Measurements from ENCODE around the gene SHBG. TPM values are rescaled to one million over a fixed set of nuclear protein-coding genes. Genes with fewer than 3 reads are reported as not detected.

Gene SHBG
- total RNA-seq, 2 experiments from 2014 or later: 0.53 TPM; not detected in 1

DNA sequence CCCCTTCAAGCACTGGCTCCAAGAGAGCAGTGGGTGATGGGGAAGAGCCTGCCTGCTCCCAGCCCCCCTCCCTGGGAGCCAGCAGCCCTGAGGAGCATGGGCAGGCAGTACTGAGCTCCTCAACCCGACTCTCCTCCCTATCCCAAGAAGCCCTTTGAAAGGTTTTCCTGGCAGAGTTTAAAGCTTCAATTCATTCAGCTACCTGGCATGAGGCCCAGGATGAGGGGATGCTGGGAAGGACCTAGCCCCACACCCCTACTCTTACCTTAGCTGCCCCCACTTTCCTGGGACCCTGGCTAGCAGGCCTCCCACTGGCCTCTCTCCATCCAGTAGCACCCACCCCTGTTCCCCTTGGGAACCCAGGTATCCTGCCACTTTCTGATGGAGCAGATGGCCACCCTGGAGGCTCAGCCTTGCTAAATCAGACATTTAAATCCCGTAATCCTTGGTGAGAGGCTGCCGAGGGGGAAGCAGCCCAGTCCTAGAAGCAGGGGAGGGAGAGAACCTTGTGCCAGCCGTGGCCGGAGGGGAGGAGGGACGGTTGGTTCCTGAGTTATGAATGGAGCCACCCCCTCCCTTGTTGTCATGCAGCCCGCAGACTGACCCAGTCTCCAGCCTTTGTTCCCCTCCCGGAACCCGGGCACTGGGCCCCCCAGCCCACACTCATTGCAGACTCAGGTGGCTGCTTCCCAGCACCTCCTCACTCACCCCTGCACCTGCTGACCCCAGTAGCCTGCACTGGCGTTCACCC, 37.9 kb downstream of the SHBG start:
- no peak for DNase-seq (ENCODE audit: low spot score)
- Histone ChIP-seq H3K9me3 (ENCODE audit: low read length) (no peaks in the 10 kb centered on the region), H3K36me3 (ENCODE audit: insufficient read depth, low read length) (peaks cover 57% of the 10 kb centered on the region), H3K4me2 (ENCODE audit: low read length) (no peak overlapping the region), H2AFZ (ENCODE audit: low read length) (no peak overlapping the region), H3K9me2 (ENCODE audit: insufficient read depth, low read length) (no peaks in the 10 kb centered on the region), H4K20me1 (ENCODE audit: insufficient read depth, low read length) (no peaks in the 10 kb centered on the region), H3K4me3 (ENCODE audit: low read depth, low read length, poor library complexity, severe bottlenecking) (no peak overlapping the region), H3K79me2 (ENCODE audit: insufficient read depth, low read depth, low read length) (no peaks in the 10 kb centered on the region), H3K27ac (ENCODE audit: low read depth, low read length, poor library complexity, severe bottlenecking) (no peak overlapping the region), H3K4me1 (ENCODE audit: insufficient read depth, low read length, poor library complexity, severe bottlenecking) (no peaks in the 10 kb centered on the region)
- POLR2A ChIA-PET: interaction anchor here (0.7 kb wide), 1 partner anchor 23 kb away, joined by 3 read pairs; no protein-coding TSS in a partner anchor
- TF ChIP-seq EZH2phosphoT487 (IDR thresholded peaks at IDR 0.05; ENCODE audit: borderline replicate concordance, low read depth, low read length): no peak
- TF ChIP-seq, protein P1, sequence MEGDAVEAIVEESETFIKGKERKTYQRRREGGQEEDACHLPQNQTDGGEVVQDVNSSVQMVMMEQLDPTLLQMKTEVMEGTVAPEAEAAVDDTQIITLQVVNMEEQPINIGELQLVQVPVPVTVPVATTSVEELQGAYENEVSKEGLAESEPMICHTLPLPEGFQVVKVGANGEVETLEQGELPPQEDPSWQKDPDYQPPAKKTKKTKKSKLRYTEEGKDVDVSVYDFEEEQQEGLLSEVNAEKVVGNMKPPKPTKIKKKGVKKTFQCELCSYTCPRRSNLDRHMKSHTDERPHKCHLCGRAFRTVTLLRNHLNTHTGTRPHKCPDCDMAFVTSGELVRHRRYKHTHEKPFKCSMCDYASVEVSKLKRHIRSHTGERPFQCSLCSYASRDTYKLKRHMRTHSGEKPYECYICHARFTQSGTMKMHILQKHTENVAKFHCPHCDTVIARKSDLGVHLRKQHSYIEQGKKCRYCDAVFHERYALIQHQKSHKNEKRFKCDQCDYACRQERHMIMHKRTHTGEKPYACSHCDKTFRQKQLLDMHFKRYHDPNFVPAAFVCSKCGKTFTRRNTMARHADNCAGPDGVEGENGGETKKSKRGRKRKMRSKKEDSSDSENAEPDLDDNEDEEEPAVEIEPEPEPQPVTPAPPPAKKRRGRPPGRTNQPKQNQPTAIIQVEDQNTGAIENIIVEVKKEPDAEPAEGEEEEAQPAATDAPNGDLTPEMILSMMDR (conservative IDR thresholded peaks at IDR 0.05; ENCODE audit: low read length): no peak
- CTCF ChIA-PET (ENCODE audit: unreplicated experiment): interaction anchor here (0.6 kb wide), 1 partner anchor 406 kb away, joined by 3 read pairs; no protein-coding TSS in a partner anchor
- no TSS peak for BruUV-seq (replicated peaks)
- intact Hi-C loops (cut with micrococcal nuclease; ENCODE audit: unreplicated experiment): no loop called here

DNA sequence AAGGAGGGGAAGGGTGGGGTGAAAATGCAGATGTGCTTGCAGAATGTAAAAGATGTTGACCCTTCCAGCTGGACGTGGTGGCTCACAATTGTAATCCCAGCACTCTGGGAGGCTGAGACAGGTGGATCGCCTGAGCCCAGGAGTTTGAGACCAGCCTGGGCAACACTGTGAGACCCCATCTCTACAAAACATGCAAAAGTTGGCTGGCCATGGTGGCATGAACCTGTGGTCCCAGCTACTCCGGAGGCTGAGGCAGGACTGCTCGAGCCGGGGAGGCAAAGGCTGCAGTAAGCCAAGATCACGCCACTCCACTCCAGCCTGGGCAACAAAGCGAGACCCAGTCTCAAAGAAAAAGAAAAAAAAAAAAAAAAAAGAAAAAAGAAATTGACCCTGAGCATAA, 38.5 kb downstream of the SHBG start:
- BruUV-seq (replicated peaks): no TSS peak
- peaks cover 3% of the 10 kb centered on the region for H3K9me3 ChIP-seq (ENCODE audit: low read length)
- H3K9me2 ChIP-seq (ENCODE audit: insufficient read depth, low read length): no peaks in the 10 kb centered on the region
- no peaks in the 10 kb centered on the region for H4K20me1 ChIP-seq (ENCODE audit: insufficient read depth, low read length)
- intact Hi-C loops (cut with micrococcal nuclease; ENCODE audit: unreplicated experiment): no loop called here
- H3K79me2 ChIP-seq (ENCODE audit: insufficient read depth, low read depth, low read length): no peaks in the 10 kb centered on the region
- no peak overlapping the region for H3K4me3 ChIP-seq (ENCODE audit: low read depth, low read length, poor library complexity, severe bottlenecking)
- no peak overlapping the region for H2AFZ ChIP-seq (ENCODE audit: low read length)
- ChIA-PET CTCF (ENCODE audit: unreplicated experiment) (no interaction called here), POLR2A (no interaction called here)
- no peaks in the 10 kb centered on the region for H3K4me1 ChIP-seq (ENCODE audit: insufficient read depth, low read length, poor library complexity, severe bottlenecking)
- no peak overlapping the region for H3K4me2 ChIP-seq (ENCODE audit: low read length)
- H3K36me3 ChIP-seq (ENCODE audit: insufficient read depth, low read length): peaks cover 64% of the 10 kb centered on the region
- DNase-seq (ENCODE audit: low spot score): no peak
- TF ChIP-seq, protein P1 (conservative IDR thresholded peaks at IDR 0.05; ENCODE audit: low read length): no peak
- TF ChIP-seq EZH2phosphoT487 (IDR thresholded peaks at IDR 0.05; ENCODE audit: borderline replicate concordance, low read depth, low read length): no peak
- no peak overlapping the region for H3K27ac ChIP-seq (ENCODE audit: low read depth, low read length, poor library complexity, severe bottlenecking)

DNA sequence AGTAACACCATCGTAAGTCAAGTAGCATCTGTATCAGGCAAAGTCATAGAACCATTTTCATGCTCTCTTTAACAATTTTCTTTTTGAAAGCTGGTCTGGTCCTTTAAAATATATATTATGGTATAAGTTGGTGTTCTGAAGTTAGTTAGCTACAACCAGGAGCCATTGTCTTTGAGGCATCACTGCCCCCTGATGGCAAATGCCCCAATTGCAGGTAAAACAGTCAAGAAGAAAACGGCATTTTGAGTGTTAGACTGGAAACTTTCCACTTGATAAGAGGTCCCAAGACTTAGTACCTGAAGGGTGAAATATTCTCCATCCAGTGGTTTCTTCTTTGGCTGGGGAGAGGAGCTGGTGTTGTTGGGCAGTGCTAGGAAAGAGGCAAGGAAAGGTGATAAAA, 43.3 kb downstream of the SHBG start:
- Histone ChIP-seq H3K9me2 (ENCODE audit: insufficient read depth, low read length) (no peaks in the 10 kb centered on the region), H3K9me3 (ENCODE audit: low read length) (peaks cover 8% of the 10 kb centered on the region), H3K79me2 (ENCODE audit: insufficient read depth, low read depth, low read length) (no peaks in the 10 kb centered on the region), H3K27ac (ENCODE audit: low read depth, low read length, poor library complexity, severe bottlenecking) (no peak overlapping the region), H4K20me1 (ENCODE audit: insufficient read depth, low read length) (no peaks in the 10 kb centered on the region), H3K4me3 (ENCODE audit: low read depth, low read length, poor library complexity, severe bottlenecking) (no peak overlapping the region), H2AFZ (ENCODE audit: low read length) (no peak overlapping the region), H3K4me2 (ENCODE audit: low read length) (no peak overlapping the region), H3K4me1 (ENCODE audit: insufficient read depth, low read length, poor library complexity, severe bottlenecking) (no peaks in the 10 kb centered on the region), H3K36me3 (ENCODE audit: insufficient read depth, low read length) (peaks cover 79% of the 10 kb centered on the region)
- TF ChIP-seq, protein P1 (conservative IDR thresholded peaks at IDR 0.05; ENCODE audit: low read length): peak; percentile 80
- TF ChIP-seq EZH2phosphoT487 (IDR thresholded peaks at IDR 0.05; ENCODE audit: borderline replicate concordance, low read depth, low read length): no peak
- intact Hi-C loops (cut with micrococcal nuclease; ENCODE audit: unreplicated experiment): no loop called here
- ChIA-PET POLR2A (interaction anchor here (0.6 to 2.4 kb wide), 3 partner anchors 12 to 33 kb away, joined by 3 to 10 read pairs (median 4); partner anchors contain the start of genes TP53 and WRAP53), CTCF (ENCODE audit: unreplicated experiment) (no interaction called here)
- DNase-seq (ENCODE audit: low spot score): peak; percentile 29
- BruUV-seq (replicated peaks): no TSS peak
